ENCODE results near the gene AKAP9. TPM values are rescaled to one million over a fixed set of nuclear protein-coding genes. Genes with fewer than 3 reads are reported as not detected.
"Not testable (repeated sequence)": the region's sequence is repeated elsewhere in the genome, so short reads cannot be mapped to it uniquely, and the experiment has no call there.

The AKAP9 gene
- total RNA-seq, 1 experiment from 2014 or later = 62.6 TPM

DNA sequence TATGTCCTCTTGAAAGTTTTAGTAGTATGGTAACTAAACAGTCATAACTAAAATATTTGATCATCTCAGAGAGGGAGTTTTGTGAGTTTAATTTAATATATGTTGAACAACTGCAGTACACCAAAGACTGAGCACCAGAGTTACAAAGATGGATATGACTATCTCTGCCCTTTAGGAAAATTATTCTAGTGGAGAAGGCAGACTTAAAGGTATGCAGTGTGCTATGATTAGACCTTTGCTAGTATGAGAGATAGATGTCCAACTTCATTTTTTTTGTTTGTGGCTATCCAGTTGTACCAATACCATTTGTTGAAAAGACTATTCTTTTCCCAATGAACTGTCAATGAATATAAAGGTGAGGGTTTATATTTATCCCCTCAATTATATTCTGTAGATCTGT, 33.4 kb downstream of the AKAP9 start:
- ChIA-PET POLR2A (ENCODE audit: low non-redundant PET) (no interaction called here), CTCF (no interaction called here)

DNA sequence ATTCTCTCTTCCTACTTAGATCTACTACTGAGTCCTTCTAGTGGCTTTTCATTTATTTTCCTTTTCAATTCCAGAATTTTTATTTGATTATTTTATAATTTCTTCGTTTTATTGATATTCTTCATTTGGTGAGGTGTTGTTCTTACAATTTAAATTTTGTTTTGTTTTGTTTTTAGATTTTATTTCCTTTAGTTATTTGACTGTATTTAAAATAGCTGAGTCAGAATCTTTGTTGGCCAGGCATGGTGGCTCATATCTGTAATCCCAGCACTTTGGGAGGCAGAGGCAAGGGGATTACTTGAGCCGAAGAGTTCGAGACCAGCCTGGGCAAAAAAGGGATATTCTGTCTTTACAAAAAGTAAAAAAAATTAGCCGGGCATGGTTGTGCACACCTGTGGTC, 36.1 kb downstream of the AKAP9 start:
- no TSS peak for BruUV-seq (replicated peaks)
- intact Hi-C loops (cut with micrococcal nuclease; ENCODE audit: unreplicated experiment) = no loop called here
- Histone ChIP-seq H3K27me3 (replicated peaks; ENCODE audit: insufficient read depth, low read depth, low read length, poor library complexity) (no peaks in the 10 kb centered on the region), H3K27ac (ENCODE audit: low read depth, low read length, poor library complexity, severe bottlenecking) (no peak overlapping the region), H3K4me1 (ENCODE audit: insufficient read depth, low read length, poor library complexity, severe bottlenecking) (no peaks in the 10 kb centered on the region), H3K4me3 (ENCODE audit: low read depth, low read length, poor library complexity, severe bottlenecking) (no peak overlapping the region), H3K9me3 (ENCODE audit: low read depth, low read length, poor library complexity, severe bottlenecking) (no peaks in the 10 kb centered on the region), H3K36me3 (ENCODE audit: insufficient read depth, low read length, poor library complexity, severe bottlenecking) (peaks cover 6% of the 10 kb centered on the region)
- POLR2A ChIA-PET (ENCODE audit: low non-redundant PET) = no interaction called here
- CTCF ChIA-PET = no interaction called here
- TF ChIP-seq, protein P1, sequence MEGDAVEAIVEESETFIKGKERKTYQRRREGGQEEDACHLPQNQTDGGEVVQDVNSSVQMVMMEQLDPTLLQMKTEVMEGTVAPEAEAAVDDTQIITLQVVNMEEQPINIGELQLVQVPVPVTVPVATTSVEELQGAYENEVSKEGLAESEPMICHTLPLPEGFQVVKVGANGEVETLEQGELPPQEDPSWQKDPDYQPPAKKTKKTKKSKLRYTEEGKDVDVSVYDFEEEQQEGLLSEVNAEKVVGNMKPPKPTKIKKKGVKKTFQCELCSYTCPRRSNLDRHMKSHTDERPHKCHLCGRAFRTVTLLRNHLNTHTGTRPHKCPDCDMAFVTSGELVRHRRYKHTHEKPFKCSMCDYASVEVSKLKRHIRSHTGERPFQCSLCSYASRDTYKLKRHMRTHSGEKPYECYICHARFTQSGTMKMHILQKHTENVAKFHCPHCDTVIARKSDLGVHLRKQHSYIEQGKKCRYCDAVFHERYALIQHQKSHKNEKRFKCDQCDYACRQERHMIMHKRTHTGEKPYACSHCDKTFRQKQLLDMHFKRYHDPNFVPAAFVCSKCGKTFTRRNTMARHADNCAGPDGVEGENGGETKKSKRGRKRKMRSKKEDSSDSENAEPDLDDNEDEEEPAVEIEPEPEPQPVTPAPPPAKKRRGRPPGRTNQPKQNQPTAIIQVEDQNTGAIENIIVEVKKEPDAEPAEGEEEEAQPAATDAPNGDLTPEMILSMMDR (conservative IDR thresholded peaks at IDR 0.05; ENCODE audit: low read depth, low read length) = no peak
- TF ChIP-seq EZH2 (IDR thresholded peaks at IDR 0.05; ENCODE audit: borderline replicate concordance, low read depth, low read length, poor library complexity, severe bottlenecking) = no peak
- no peak for DNase-seq (ENCODE audit: low spot score)

More for the DNA sequence above, 33.4 kb downstream of the AKAP9 start:
- BruUV-seq (replicated peaks) = no TSS peak
- intact Hi-C loops (cut with micrococcal nuclease; ENCODE audit: unreplicated experiment) = no loop called here
- H3K9me3 ChIP-seq (ENCODE audit: low read depth, low read length, poor library complexity, severe bottlenecking) = no peaks in the 10 kb centered on the region
- no peak overlapping the region for H3K4me3 ChIP-seq (ENCODE audit: low read depth, low read length, poor library complexity, severe bottlenecking)
- no peak overlapping the region for H3K27ac ChIP-seq (ENCODE audit: low read depth, low read length, poor library complexity, severe bottlenecking)
- H3K27me3 ChIP-seq (replicated peaks; ENCODE audit: insufficient read depth, low read depth, low read length, poor library complexity) = no peaks in the 10 kb centered on the region
- DNase-seq (ENCODE audit: low spot score) = no peak
- no peaks in the 10 kb centered on the region for H3K36me3 ChIP-seq (ENCODE audit: insufficient read depth, low read length, poor library complexity, severe bottlenecking)
- no peaks in the 10 kb centered on the region for H3K4me1 ChIP-seq (ENCODE audit: insufficient read depth, low read length, poor library complexity, severe bottlenecking)
- TF ChIP-seq EZH2 (IDR thresholded peaks at IDR 0.05; ENCODE audit: borderline replicate concordance, low read depth, low read length, poor library complexity, severe bottlenecking) = no peak
- TF ChIP-seq, protein P1 (conservative IDR thresholded peaks at IDR 0.05; ENCODE audit: low read depth, low read length) = no peak

DNA sequence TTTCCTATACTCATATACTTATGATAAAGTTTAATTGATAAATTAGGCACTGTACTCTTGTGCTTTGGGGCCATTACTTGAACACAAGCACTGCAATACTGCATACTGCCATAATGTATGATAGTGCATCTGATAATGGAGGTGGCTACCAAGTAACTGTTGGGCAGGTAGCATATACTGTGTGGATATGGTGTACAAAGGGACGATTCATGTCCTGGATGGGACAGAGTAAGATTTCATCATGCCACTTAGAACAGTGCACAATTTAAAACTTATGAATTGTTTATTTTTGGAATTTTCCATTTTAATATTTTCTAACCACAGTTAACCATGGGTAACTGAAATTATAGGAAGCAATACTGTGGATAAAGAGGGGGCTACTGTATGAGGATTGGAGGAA, 38.9 kb downstream of the AKAP9 start:
- no peak for DNase-seq (ENCODE audit: low spot score)
- Histone ChIP-seq H3K9me3 (ENCODE audit: low read depth, low read length, poor library complexity, severe bottlenecking) (no peaks in the 10 kb centered on the region), H3K4me1 (ENCODE audit: insufficient read depth, low read length, poor library complexity, severe bottlenecking) (no peaks in the 10 kb centered on the region), H3K27ac (ENCODE audit: low read depth, low read length, poor library complexity, severe bottlenecking) (no peak overlapping the region), H3K36me3 (ENCODE audit: insufficient read depth, low read length, poor library complexity, severe bottlenecking) (peaks cover 6% of the 10 kb centered on the region), H3K4me3 (ENCODE audit: low read depth, low read length, poor library complexity, severe bottlenecking) (no peak overlapping the region), H3K27me3 (replicated peaks; ENCODE audit: insufficient read depth, low read depth, low read length, poor library complexity) (no peaks in the 10 kb centered on the region)
- intact Hi-C loops (cut with micrococcal nuclease; ENCODE audit: unreplicated experiment) = no loop called here
- no peak for TF ChIP-seq EZH2 (IDR thresholded peaks at IDR 0.05; ENCODE audit: borderline replicate concordance, low read depth, low read length, poor library complexity, severe bottlenecking)
- TF ChIP-seq, protein P1 (conservative IDR thresholded peaks at IDR 0.05; ENCODE audit: low read depth, low read length) = no peak
- BruUV-seq (replicated peaks) = no TSS peak
- ChIA-PET CTCF (no interaction called here), POLR2A (ENCODE audit: low non-redundant PET) (no interaction called here)

DNA sequence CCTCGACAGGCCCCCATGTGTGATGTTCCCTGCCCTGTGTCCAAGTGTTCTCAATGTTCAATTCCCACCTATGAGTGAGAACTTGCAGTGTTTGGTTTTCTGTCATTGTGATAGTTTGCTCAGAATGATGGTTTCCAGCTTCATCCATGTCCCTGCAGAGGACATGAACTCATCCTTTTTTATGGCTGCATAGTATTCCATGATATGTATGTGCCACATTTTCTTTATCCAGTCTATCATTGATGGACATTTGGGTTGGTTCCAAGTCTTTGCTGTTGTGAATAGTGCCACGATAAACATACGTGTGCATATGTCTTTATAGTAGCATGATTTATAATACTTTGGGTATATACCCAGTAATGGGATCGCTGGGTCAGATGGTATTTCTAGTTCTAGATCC, 41.7 kb downstream of the AKAP9 start:
- intact Hi-C loops (cut with micrococcal nuclease; ENCODE audit: unreplicated experiment); BruUV-seq (replicated peaks); H3K4me3 ChIP-seq (ENCODE audit: low read depth, low read length, poor library complexity, severe bottlenecking); H3K36me3 ChIP-seq (ENCODE audit: insufficient read depth, low read length, poor library complexity, severe bottlenecking); POLR2A ChIA-PET (ENCODE audit: low non-redundant PET); H3K27ac ChIP-seq (ENCODE audit: low read depth, low read length, poor library complexity, severe bottlenecking); DNase-seq (ENCODE audit: low spot score); H3K9me3 ChIP-seq (ENCODE audit: low read depth, low read length, poor library complexity, severe bottlenecking); H3K27me3 ChIP-seq (replicated peaks; ENCODE audit: insufficient read depth, low read depth, low read length, poor library complexity); CTCF ChIA-PET; H3K4me1 ChIP-seq (ENCODE audit: insufficient read depth, low read length, poor library complexity, severe bottlenecking): not testable (repeated sequence)

Measured in A673 (cell line).